ENCODE measurements around the gene CARD10. TPM values are rescaled to one million over a fixed set of nuclear protein-coding genes. Genes with fewer than 3 reads are reported as not detected.

The CARD10 gene
- total RNA-seq, 1 experiment from 2014 or later, result 26.5 TPM

- intact Hi-C loops (cut with micrococcal nuclease; ENCODE audit: unreplicated experiment), result no loop called here
- peaks cover 53% of the 10 kb centered on the region for H3K4me1 ChIP-seq
- no peaks in the 10 kb centered on the region for H3K36me3 ChIP-seq (ENCODE audit: control insufficient read depth, insufficient read depth, low read length)
- no peak for DNase-seq
- H3K27ac Mint-ChIP-seq (ENCODE audit: unreplicated experiment), result no peak overlapping the region
- H3K4me1 Mint-ChIP-seq (ENCODE audit: low read depth, unreplicated experiment), result peaks cover 31% of the 10 kb centered on the region
- H3K27me3 ChIP-seq (replicated peaks; ENCODE audit: control insufficient read depth, insufficient read depth, low read length), result no peaks in the 10 kb centered on the region
- H3K4me3 ChIP-seq (ENCODE audit: low read depth, low read length), result no peak overlapping the region
- ChIA-PET CTCF (interaction anchor here (0.9 to 3.8 kb wide), 3 partner anchors 14 to 45 kb away, joined by 4 to 30 read pairs (median 18); no protein-coding TSS in a partner anchor), POLR2A (interaction anchor here (0.8 to 1.1 kb wide), 2 partner anchors 13 to 14 kb away, joined by 3 to 6 read pairs; partner anchors contain the start of gene CDC42EP1)
- TF ChIP-seq CTCF (IDR thresholded peaks at IDR 0.05; ENCODE audit: insufficient read depth in 1 of 2, low read depth in 1 of 2, low read length in 1 of 2, severe bottlenecking in 1 of 2, unreplicated experiment in 1 of 2), result no peak
- BruUV-seq (replicated peaks), result no TSS peak
- H3K27me3 Mint-ChIP-seq (ENCODE audit: insufficient read depth, unreplicated experiment), result no peaks in the 10 kb centered on the region
- no peaks in the 10 kb centered on the region for H3K9me3 Mint-ChIP-seq (ENCODE audit: unreplicated experiment)
- H3K4me3 Mint-ChIP-seq (ENCODE audit: unreplicated experiment), result no peak overlapping the region
- H3K9me3 ChIP-seq, result no peaks in the 10 kb centered on the region
- peaks cover 12% of the 10 kb centered on the region for H3K36me3 Mint-ChIP-seq (ENCODE audit: insufficient read depth, unreplicated experiment)
Observed at GRCh38 chr22:37547251-37547741, 28.1 kb upstream of the CARD10 start.

- Mint-ChIP-seq H3K9me3 (ENCODE audit: unreplicated experiment) (no peaks in the 10 kb centered on the region), H3K4me3 (ENCODE audit: unreplicated experiment) (no peak overlapping the region), H3K36me3 (ENCODE audit: insufficient read depth, unreplicated experiment) (peaks cover 12% of the 10 kb centered on the region), H3K27ac (ENCODE audit: unreplicated experiment) (peak overlapping the region; percentile 66), H3K27me3 (ENCODE audit: insufficient read depth, unreplicated experiment) (no peaks in the 10 kb centered on the region), H3K4me1 (ENCODE audit: low read depth, unreplicated experiment) (peaks cover 27% of the 10 kb centered on the region)
- ChIA-PET POLR2A (interaction anchor here (0.8 to 1.1 kb wide), 2 partner anchors 13 to 15 kb away, joined by 3 to 6 read pairs; partner anchors contain the start of gene CDC42EP1), CTCF (interaction anchor here (0.9 to 3.8 kb wide), 8 partner anchors 10 to 60 kb away, joined by 3 to 30 read pairs (median 6); partner anchors contain the start of gene LGALS2)
- no peak overlapping the region for H3K4me3 ChIP-seq (ENCODE audit: low read depth, low read length)
- DNase-seq, result no peak
- intact Hi-C loops (cut with micrococcal nuclease; ENCODE audit: unreplicated experiment), result no loop called here
- BruUV-seq (replicated peaks), result no TSS peak
- no peak for TF ChIP-seq CTCF (IDR thresholded peaks at IDR 0.05; ENCODE audit: insufficient read depth in 1 of 2, low read depth in 1 of 2, low read length in 1 of 2, severe bottlenecking in 1 of 2, unreplicated experiment in 1 of 2)
- H3K9me3 ChIP-seq, result no peaks in the 10 kb centered on the region
- H3K4me1 ChIP-seq, result peaks cover 52% of the 10 kb centered on the region
- H3K27me3 ChIP-seq (replicated peaks; ENCODE audit: control insufficient read depth, insufficient read depth, low read length), result no peaks in the 10 kb centered on the region
- no peaks in the 10 kb centered on the region for H3K36me3 ChIP-seq (ENCODE audit: control insufficient read depth, insufficient read depth, low read length)
Observed at GRCh38 chr22:37546437-37547250, 27.4 kb upstream of the CARD10 start.

- POLR2A ChIA-PET, result interaction anchor here (0.6 kb wide), 1 partner anchor 61 kb away, joined by 3 read pairs; no protein-coding TSS in a partner anchor
- Mint-ChIP-seq H3K27ac (ENCODE audit: unreplicated experiment) (peak overlapping the region; percentile 66), H3K36me3 (ENCODE audit: insufficient read depth, unreplicated experiment) (peaks cover 12% of the 10 kb centered on the region), H3K27me3 (ENCODE audit: insufficient read depth, unreplicated experiment) (no peaks in the 10 kb centered on the region), H3K4me3 (ENCODE audit: unreplicated experiment) (peak overlapping the region; percentile 52), H3K4me1 (ENCODE audit: low read depth, unreplicated experiment) (peaks cover 27% of the 10 kb centered on the region), H3K9me3 (ENCODE audit: unreplicated experiment) (no peaks in the 10 kb centered on the region)
- Histone ChIP-seq H3K4me3 (ENCODE audit: low read depth, low read length) (peak overlapping the region; percentile 20), H3K9me3 (no peaks in the 10 kb centered on the region), H3K27me3 (replicated peaks; ENCODE audit: control insufficient read depth, insufficient read depth, low read length) (no peaks in the 10 kb centered on the region), H3K36me3 (ENCODE audit: control insufficient read depth, insufficient read depth, low read length) (no peaks in the 10 kb centered on the region), H3K4me1 (peaks cover 47% of the 10 kb centered on the region)
- CTCF ChIA-PET, result interaction anchor here (0.6 to 3.8 kb wide), 11 partner anchors 11 to 139 kb away, joined by 3 to 30 read pairs (median 5); partner anchors contain the start of genes GGA1 and LGALS2
- peak; percentile 77 to 91 for DNase-seq
- intact Hi-C loops (cut with micrococcal nuclease; ENCODE audit: unreplicated experiment), result loop anchor here (1.0 kb wide), 3 partner anchors 15 to 46 kb away; no protein-coding TSS in a partner anchor
- no TSS peak for BruUV-seq (replicated peaks)
- TF ChIP-seq CTCF (IDR thresholded peaks at IDR 0.05; ENCODE audit: insufficient read depth in 1 of 2, low read depth in 1 of 2, low read length in 1 of 2, severe bottlenecking in 1 of 2, unreplicated experiment in 1 of 2), result no peak
Observed at GRCh38 chr22:37545703-37546436, 26.7 kb upstream of the CARD10 start.
